Measurements from ENCODE around the gene WDR4. TPM values are rescaled to one million over a fixed set of nuclear protein-coding genes. Genes with fewer than 3 reads are reported as not detected.

Gene WDR4
- total and polyA plus RNA-seq, 8 donors = 10.3 to 30.7 (median 12.2) TPM

- no peaks in the 10 kb centered on the region for H3K9me3 ChIP-seq
- ATAC-seq = no peak
- no peak for TF ChIP-seq CTCF (IDR thresholded peaks at IDR 0.05)
These were observed 19.5 kb downstream of the WDR4 start for GRCh38 chr21:42859891-42860230.

GRCh38 chr21:42858957-42859890 is 20.1 kb downstream of the WDR4 start:
- Histone ChIP-seq H3K27me3 (no peaks in the 10 kb centered on the region), H3K27ac (no peak overlapping the region), H3K4me1 (no peaks in the 10 kb centered on the region), H3K9me3 (no peaks in the 10 kb centered on the region), H3K4me3 (no peak overlapping the region), H3K36me3 (peaks cover 0 to 94% of the 10 kb centered on the region in 2 donors)
- peak in 1 of 4 donors; percentile 59 for DNase-seq
- no peak for ATAC-seq
- no peak for TF ChIP-seq CTCF (IDR thresholded peaks at IDR 0.05)
- intact Hi-C loops (cut with DNase I) = no loop called here

More at GRCh38 chr21:42859891-42860230, 19.5 kb downstream of the WDR4 start:
- Histone ChIP-seq H3K36me3 (peaks cover 0 to 94% of the 10 kb centered on the region in 2 donors), H3K4me1 (no peaks in the 10 kb centered on the region), H3K4me3 (no peak overlapping the region), H3K27me3 (no peaks in the 10 kb centered on the region), H3K27ac (no peak overlapping the region)
- peak in 1 of 4 donors; percentile 50 for DNase-seq
- intact Hi-C loops (cut with DNase I) = no loop called here

- no peaks in the 10 kb centered on the region for H3K9me3 ChIP-seq
- H3K27ac ChIP-seq = no peak overlapping the region
- no peaks in the 10 kb centered on the region for H3K27me3 ChIP-seq
- no peak for ATAC-seq
- H3K36me3 ChIP-seq = peaks cover 0 to 98% of the 10 kb centered on the region in 2 donors
- peak in 1 of 4 donors; percentile 53 for DNase-seq
- H3K4me3 ChIP-seq = no peak overlapping the region
- intact Hi-C loops (cut with DNase I) = no loop called here
- no peak for TF ChIP-seq CTCF (IDR thresholded peaks at IDR 0.05)
- no peaks in the 10 kb centered on the region for H3K4me1 ChIP-seq
These were observed 21.0 kb downstream of the WDR4 start for GRCh38 chr21:42858185-42858847.

DNA sequence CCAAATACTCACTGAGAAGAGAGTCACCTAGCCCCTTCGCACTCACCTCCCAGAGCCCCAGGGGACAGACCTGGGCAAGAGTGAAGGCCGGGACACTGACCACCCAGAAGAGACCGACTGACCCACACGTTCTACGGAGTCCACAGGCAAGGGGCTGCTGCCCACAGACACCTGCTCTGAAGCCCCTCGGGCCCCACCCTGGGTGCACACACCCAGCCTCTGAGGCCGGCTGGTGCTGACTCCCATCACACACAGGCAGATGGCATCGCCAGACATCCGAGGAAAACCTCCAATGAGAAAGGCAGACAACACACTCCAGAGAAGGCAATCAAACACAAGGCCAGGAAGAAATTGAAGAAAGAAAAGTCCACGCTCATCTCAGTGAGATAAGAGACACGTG is 22.1 kb downstream of the WDR4 start:
- Histone ChIP-seq H3K4me1 (no peaks in the 10 kb centered on the region), H3K36me3 (peaks cover 0 to 98% of the 10 kb centered on the region in 2 donors), H3K27me3 (no peaks in the 10 kb centered on the region), H3K27ac (no peak overlapping the region), H3K4me3 (no peak overlapping the region), H3K9me3 (no peaks in the 10 kb centered on the region)
- intact Hi-C loops (cut with DNase I) = no loop called here
- TF ChIP-seq CTCF (IDR thresholded peaks at IDR 0.05) = no peak
- DNase-seq = no peak
- ATAC-seq = no peak

DNA sequence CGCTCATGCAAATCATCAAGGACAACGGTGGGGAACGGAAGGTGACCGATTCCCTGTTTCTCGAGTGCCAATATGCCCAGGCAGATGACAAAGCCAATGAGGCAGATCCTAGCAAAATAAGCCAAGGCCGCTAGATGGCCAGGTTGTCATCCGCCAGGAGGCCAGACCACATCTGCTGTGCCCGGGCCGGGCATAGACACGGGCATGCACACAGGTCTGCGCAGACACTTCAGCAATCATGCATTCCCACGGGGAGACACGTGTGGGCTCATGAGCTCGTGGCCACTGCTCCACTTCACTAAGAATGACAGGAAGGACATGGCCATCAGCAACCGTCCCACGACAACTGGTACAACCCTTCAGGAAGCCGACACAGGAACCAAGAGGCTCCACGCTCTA is 23.4 kb downstream of the WDR4 start:
- peaks cover 0 to 99% of the 10 kb centered on the region in 2 donors for H3K36me3 ChIP-seq
- ATAC-seq = peak; percentile 22
- intact Hi-C loops (cut with DNase I) = no loop called here

More for the DNA sequence above, 23.4 kb downstream of the WDR4 start:
- TF ChIP-seq CTCF (IDR thresholded peaks at IDR 0.05) = no peak
- Histone ChIP-seq H3K4me1 (no peaks in the 10 kb centered on the region), H3K27ac (no peak overlapping the region), H3K9me3 (no peaks in the 10 kb centered on the region), H3K27me3 (no peaks in the 10 kb centered on the region), H3K4me3 (no peak overlapping the region)
- peak in 1 of 4 donors; percentile 61 for DNase-seq
